Right atrium auricular region (tissue), 2 donors: ENCODE data around the gene PRKAG2. TPM values are rescaled to one million over a fixed set of nuclear protein-coding genes. Genes with fewer than 3 reads are reported as not detected.

Source experiments
- DNase-seq: peaks from one replicate; pipeline ENCODE4 v3.0.0-alpha.2; 2019; ENCODE audit warnings: low spot score
- H3K27ac ChIP-seq, 2 donors: fragments of 200-600 bp; sonication (generic); 1 replicate in 1 of 2; 2 replicates in 1 of 2; pipeline ENCODE4 v1.5.1; 2016 to 2019
- H3K27me3 ChIP-seq, 2 donors: fragments of 200-600 bp; sonication (generic); one replicate each; pipeline versions ENCODE4 v1.5.1 to v1.6.0; 2017 to 2019
- H3K36me3 ChIP-seq: fragments of 200-600 bp; sonication (generic); one replicate; pipeline ENCODE4 v1.5.1; 2016
- H3K4me1 ChIP-seq, 2 donors: fragments of 200-600 bp; sonication (generic); one replicate each; pipeline versions ENCODE4 v1.5.1 to v1.6.0; 2017 to 2019
- H3K4me3 ChIP-seq, 2 donors: fragments of 200-600 bp; sonication (generic); 1 replicate in 1 of 2; 2 replicates in 1 of 2; pipeline ENCODE4 v1.5.1; 2017 to 2019; ENCODE audit warnings: mild to moderate bottlenecking in 1 of 2, moderate library complexity in 1 of 2
- H3K9me3 ChIP-seq, 2 donors: fragments of 200-600 bp; sonication (generic); one replicate each; pipeline ENCODE4 v1.5.1; 2019
- total RNA-seq, 2 donors: library from RNA; depleted of rRNA; stranded (reverse); fragments of >200 nt; gene quantifications; one replicate each; pipeline ENCODE4 v1.1.0, GENCODE V29; 2016
- TF ChIP-seq, protein P1 (sequence below), 2 donors: fragments of 200-600 bp; sonication (generic); IDR thresholded peaks; one replicate each; pipeline ENCODE4 v1.5.1; 2019; ENCODE audit warnings: antibody characterized with exemption in 2 of 2

PRKAG2 gene
- total RNA-seq, 2 donors from 2014 or later = 133 to 177 TPM

DNA sequence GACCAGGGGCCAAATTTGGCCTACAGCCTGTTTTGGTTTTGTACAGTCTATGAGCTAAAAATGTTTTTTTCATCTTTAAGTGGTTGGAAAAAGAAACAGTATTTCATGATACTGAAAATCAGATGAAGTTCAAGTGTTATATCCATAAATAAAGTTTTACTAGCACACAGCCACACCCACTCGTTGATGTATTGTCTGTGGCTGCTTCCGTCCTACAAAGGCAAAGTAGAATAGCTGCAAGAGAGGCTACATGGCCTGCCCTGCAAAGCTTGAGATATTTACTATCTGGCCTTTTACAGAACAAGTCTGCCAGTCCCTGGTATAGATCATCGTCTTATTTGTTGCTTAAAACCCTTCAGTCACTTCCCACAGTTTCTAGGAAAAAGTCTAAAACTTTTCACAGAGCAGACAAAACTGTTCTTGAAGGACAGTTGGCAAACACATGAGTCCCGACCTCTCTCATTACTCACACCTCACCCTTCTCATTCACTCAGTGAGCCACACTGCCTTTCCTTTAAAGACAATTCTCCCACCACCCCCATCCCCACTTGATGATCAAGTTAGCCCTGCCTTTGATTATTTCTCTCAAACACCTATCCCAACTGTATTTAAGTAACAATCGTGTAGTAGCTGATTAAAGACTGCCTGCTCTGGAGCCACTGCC is 367.1 kb downstream of the PRKAG2 start:
- H3K36me3 ChIP-seq = no peaks in the 10 kb centered on the region
- no peaks in the 10 kb centered on the region for H3K27me3 ChIP-seq
- H3K4me1 ChIP-seq = peaks cover 0 to 69% of the 10 kb centered on the region in 2 donors
- TF ChIP-seq, protein P1, sequence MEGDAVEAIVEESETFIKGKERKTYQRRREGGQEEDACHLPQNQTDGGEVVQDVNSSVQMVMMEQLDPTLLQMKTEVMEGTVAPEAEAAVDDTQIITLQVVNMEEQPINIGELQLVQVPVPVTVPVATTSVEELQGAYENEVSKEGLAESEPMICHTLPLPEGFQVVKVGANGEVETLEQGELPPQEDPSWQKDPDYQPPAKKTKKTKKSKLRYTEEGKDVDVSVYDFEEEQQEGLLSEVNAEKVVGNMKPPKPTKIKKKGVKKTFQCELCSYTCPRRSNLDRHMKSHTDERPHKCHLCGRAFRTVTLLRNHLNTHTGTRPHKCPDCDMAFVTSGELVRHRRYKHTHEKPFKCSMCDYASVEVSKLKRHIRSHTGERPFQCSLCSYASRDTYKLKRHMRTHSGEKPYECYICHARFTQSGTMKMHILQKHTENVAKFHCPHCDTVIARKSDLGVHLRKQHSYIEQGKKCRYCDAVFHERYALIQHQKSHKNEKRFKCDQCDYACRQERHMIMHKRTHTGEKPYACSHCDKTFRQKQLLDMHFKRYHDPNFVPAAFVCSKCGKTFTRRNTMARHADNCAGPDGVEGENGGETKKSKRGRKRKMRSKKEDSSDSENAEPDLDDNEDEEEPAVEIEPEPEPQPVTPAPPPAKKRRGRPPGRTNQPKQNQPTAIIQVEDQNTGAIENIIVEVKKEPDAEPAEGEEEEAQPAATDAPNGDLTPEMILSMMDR (IDR thresholded peaks at IDR 0.05) = no peak
- H3K27ac ChIP-seq = peak overlapping the region in 1 of 2 donors; percentile 73
- DNase-seq = no peak
- H3K4me3 ChIP-seq = no peak overlapping the region
- H3K9me3 ChIP-seq = no peaks in the 10 kb centered on the region

- Histone ChIP-seq H3K4me1 (peaks cover 0 to 76% of the 10 kb centered on the region in 2 donors), H3K36me3 (no peaks in the 10 kb centered on the region)
Observed at GRCh38 chr7:151508991-151509390, 367.9 kb downstream of the PRKAG2 start.

DNA sequence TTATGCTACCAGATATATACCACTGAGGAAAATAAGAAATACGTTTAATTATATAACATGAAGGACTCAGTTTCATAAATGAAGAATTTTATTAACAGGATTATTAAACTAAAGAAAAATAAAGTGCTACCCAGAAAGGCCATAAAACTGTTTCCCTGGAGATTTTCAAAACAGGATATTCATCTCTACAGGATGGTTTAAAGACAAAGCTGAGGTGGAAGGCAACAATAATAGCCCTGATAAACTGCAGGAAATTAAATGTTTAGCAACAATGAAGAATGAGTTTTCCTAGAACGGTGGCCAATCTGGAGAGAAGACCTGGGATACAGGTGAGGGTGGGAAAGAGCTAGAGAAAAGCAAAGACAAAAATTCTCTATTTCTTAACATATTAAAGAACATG is 369.1 kb downstream of the PRKAG2 start:
- Histone ChIP-seq H3K27ac (peak overlapping the region in 1 of 2 donors; percentile 73), H3K27me3 (no peaks in the 10 kb centered on the region), H3K4me3 (no peak overlapping the region), H3K9me3 (no peaks in the 10 kb centered on the region), H3K36me3 (no peaks in the 10 kb centered on the region), H3K4me1 (peaks cover 0 to 77% of the 10 kb centered on the region in 2 donors)
- TF ChIP-seq, protein P1 (IDR thresholded peaks at IDR 0.05) = no peak
- no peak for DNase-seq

More at GRCh38 chr7:151508991-151509390, 367.9 kb downstream of the PRKAG2 start:
- no peaks in the 10 kb centered on the region for H3K9me3 ChIP-seq
- TF ChIP-seq, protein P1 (IDR thresholded peaks at IDR 0.05) = no peak
- H3K27ac ChIP-seq = peak overlapping the region in 1 of 2 donors; percentile 73
- no peak overlapping the region for H3K4me3 ChIP-seq
- H3K27me3 ChIP-seq = no peaks in the 10 kb centered on the region
- DNase-seq = no peak

DNA sequence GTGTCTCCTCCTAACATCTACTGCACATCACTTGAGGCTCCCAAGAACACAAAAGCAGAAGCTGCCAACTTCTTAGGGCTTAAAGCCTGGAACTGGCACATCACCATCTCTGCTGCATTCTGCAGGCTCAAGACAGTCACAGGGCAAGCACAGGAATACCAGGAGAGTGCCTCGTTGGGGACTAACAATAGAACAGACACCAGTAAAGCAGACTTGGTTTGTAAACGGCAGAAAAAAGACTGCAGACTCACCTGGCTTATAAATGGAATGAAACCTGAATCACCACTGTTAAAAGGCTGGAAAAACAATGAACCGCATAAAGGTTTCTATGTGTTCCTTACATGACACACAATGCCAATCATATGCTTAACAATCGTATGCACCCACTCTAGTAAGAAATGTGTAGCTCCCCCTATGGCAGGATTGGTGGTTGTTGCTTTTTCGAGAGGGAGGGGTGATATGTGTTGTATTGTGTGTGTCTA is 370.0 kb downstream of the PRKAG2 start:
- H3K4me1 ChIP-seq = peaks cover 0 to 69% of the 10 kb centered on the region in 2 donors
- H3K27me3 ChIP-seq = no peaks in the 10 kb centered on the region
- DNase-seq = no peak
- H3K4me3 ChIP-seq = no peak overlapping the region
- H3K27ac ChIP-seq = peak overlapping the region; percentile 40 to 73
- H3K36me3 ChIP-seq = no peaks in the 10 kb centered on the region
- H3K9me3 ChIP-seq = no peaks in the 10 kb centered on the region
- TF ChIP-seq, protein P1 (IDR thresholded peaks at IDR 0.05) = no peak

Other genes with a start within 250 kb of the PRKAG2 start
- not detected for gene GALNTL5, start 79.3 kb upstream of the PRKAG2 start, total RNA-seq
- 10 to 100 TPM; 25.1 to 28.6 TPM for gene GALNT11, start 148.6 kb upstream of the PRKAG2 start, total RNA-seq